GM12864 (cell line): ENCODE results near the gene PLEKHN1.

Experiments
- DNase-seq: peaks from one replicate; pipeline ENCODE4 v3.0.0-alpha.2; 2011; ENCODE audit warnings: low read depth
- H3K4me3 ChIP-seq: 2 replicates; pipeline ENCODE4 v1.5.1; 2011; ENCODE audit warnings: mild to moderate bottlenecking, low read depth, low read length, control low read depth
- TF ChIP-seq, protein P1 (sequence below): IDR thresholded peaks from 2 replicates; pipeline ENCODE4 v1.5.1; 2011; ENCODE audit warnings: low read depth, mild to moderate bottlenecking, moderate library complexity, low read length, control low read depth, inconsistent platforms; ENCODE audit errors: missing control alignments

Gene PLEKHN1

GRCh38 chr1:980602-981395 is 14.5 kb downstream of the PLEKHN1 start:
- no peak for DNase-seq
- H3K4me3 ChIP-seq, result no peak overlapping the region
- TF ChIP-seq, protein P1, sequence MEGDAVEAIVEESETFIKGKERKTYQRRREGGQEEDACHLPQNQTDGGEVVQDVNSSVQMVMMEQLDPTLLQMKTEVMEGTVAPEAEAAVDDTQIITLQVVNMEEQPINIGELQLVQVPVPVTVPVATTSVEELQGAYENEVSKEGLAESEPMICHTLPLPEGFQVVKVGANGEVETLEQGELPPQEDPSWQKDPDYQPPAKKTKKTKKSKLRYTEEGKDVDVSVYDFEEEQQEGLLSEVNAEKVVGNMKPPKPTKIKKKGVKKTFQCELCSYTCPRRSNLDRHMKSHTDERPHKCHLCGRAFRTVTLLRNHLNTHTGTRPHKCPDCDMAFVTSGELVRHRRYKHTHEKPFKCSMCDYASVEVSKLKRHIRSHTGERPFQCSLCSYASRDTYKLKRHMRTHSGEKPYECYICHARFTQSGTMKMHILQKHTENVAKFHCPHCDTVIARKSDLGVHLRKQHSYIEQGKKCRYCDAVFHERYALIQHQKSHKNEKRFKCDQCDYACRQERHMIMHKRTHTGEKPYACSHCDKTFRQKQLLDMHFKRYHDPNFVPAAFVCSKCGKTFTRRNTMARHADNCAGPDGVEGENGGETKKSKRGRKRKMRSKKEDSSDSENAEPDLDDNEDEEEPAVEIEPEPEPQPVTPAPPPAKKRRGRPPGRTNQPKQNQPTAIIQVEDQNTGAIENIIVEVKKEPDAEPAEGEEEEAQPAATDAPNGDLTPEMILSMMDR, result no peak

DNA sequence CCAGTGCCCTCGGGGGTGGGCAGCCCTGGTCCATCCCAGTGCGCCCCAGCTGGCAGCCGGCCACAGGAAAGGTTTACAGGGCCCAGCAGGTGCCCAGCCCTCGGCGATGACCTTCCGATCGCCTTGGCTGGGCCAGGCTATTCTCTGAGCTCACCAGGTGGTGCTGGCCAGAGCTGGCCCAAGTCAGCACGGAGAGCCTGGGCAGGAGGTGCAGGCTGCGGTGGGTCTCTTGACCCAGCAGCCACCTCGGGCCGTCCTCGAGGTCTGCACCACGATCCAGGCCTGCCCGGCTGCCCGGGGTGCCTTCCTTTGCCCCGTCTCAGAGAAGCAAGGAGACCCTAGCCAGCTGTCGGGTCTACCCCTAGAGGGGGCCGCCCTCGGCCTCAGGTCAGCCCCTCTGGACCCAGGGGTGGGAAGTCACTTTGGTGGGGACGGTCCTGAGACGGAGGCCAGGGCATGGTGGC is 15.2 kb downstream of the PLEKHN1 start:
- no peak for DNase-seq
- TF ChIP-seq, protein P1, result no peak
- H3K4me3 ChIP-seq, result no peak overlapping the region

- H3K4me3 ChIP-seq, result no peak within 1 kb of the TSS
- no peak for DNase-seq
- TF ChIP-seq, protein P1, result no peak
These were observed 15.8 kb downstream of the PLEKHN1 start, which contains the start of gene PERM1 for GRCh38 chr1:981955-982558. Gene PERM1, minus strand, starts transcription at chr1:982093. Its CDS starts 1,064 bp downstream, at chr1:981029.

- DNase-seq, result no peak
These were observed 16.6 kb downstream of the PLEKHN1 start for GRCh38 chr1:982765-983436.

GRCh38 chr1:983798-984475 is 17.7 kb downstream of the PLEKHN1 start:
- TF ChIP-seq, protein P1, result peak; percentile 86
- no peak for DNase-seq
- H3K4me3 ChIP-seq, result no peak overlapping the region

More at GRCh38 chr1:982765-983436, 16.6 kb downstream of the PLEKHN1 start:
- H3K4me3 ChIP-seq, result no peak overlapping the region
- TF ChIP-seq, protein P1, result no peak

DNA sequence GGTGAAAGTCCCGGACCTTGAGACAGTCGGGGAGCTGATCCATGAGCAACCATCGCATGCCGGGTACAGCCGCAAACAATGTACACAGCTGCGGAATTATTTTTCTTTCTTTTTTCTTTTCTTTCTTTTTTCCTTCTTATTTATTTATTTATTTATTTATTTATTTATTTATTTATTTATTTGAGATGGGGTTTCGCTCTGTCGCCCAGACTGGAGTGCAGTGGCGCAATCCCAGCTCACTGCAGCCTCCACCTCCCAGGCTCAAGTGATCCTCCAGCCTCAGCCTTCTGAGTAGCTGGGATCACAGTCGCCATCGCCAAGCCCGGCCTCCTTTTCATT is 18.2 kb downstream of the PLEKHN1 start:
- no peak overlapping the region for H3K4me3 ChIP-seq
- DNase-seq, result no peak
- TF ChIP-seq, protein P1, result no peak
